PFSK-1 (cell line): ENCODE measurements around the gene LRRC23.

Experiments
- FOXP2 ChIP-seq: optimal IDR thresholded peaks from 2 replicates; pipeline ENCODE3; 2011; ENCODE audit warnings: borderline replicate concordance, control low read depth, inconsistent platforms; ENCODE audit not compliant: insufficient read depth; ENCODE audit errors: extremely low read length, extremely low read depth
- POLR2AphosphoS5 ChIP-seq: IDR thresholded peaks from 2 replicates; pipeline ENCODE4 v1.6.1; 2012; ENCODE audit warnings: low read depth, mild to moderate bottlenecking, control low read depth, low read length, moderate library complexity
- TAF1 ChIP-seq: IDR thresholded peaks from 2 replicates; pipeline ENCODE4 v1.6.1; 2012; ENCODE audit warnings: low read length, control low read depth, borderline replicate concordance; ENCODE audit not compliant: insufficient read depth
- TF ChIP-seq, protein P1 (sequence below), 2 experiments: IDR thresholded peaks; 2 replicates each; pipeline versions ENCODE4 v1.6.1 to v1.8.0; 2011 to 2012; ENCODE audit warnings: low read depth in 2 of 2, low read length in 2 of 2, control low read depth in 1 of 2, inconsistent platforms in 1 of 2, mild to moderate bottlenecking in 1 of 2, moderate library complexity in 1 of 2; ENCODE audit not compliant: insufficient read depth in 1 of 2

DNA sequence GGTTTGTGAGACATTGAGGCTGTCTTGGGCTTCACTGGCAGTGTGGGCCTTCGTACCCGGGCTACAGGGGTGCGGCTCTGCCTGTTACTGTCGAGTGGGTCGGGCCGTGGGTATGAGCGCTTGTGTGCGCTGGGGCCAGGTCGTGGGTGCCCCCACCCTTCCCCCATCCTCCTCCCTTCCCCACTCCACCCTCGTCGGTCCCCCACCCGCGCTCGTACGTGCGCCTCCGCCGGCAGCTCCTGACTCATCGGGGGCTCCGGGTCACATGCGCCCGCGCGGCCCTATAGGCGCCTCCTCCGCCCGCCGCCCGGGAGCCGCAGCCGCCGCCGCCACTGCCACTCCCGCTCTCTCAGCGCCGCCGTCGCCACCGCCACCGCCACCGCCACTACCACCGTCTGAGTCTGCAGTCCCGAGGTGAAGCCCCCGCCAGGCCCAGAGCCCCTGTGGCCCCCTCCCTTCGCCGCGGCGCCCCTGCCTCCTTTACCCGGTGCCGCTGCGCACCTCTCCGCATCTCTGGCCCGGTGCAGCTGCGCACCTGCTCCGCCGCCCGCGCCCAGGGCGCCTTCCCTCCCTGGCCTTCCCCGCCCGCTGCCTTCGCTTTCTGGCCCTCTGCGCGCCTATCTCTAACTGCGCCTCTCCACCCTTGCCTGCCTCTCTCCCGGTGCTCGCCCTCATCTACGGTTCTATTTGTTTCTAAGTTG is 9.8 kb downstream of the LRRC23 start, which contains the start of gene ENO2:
- no peak for TF ChIP-seq TAF1
- no peak for TF ChIP-seq FOXP2
- TF ChIP-seq POLR2AphosphoS5, result no peak
- TF ChIP-seq, protein P1, sequence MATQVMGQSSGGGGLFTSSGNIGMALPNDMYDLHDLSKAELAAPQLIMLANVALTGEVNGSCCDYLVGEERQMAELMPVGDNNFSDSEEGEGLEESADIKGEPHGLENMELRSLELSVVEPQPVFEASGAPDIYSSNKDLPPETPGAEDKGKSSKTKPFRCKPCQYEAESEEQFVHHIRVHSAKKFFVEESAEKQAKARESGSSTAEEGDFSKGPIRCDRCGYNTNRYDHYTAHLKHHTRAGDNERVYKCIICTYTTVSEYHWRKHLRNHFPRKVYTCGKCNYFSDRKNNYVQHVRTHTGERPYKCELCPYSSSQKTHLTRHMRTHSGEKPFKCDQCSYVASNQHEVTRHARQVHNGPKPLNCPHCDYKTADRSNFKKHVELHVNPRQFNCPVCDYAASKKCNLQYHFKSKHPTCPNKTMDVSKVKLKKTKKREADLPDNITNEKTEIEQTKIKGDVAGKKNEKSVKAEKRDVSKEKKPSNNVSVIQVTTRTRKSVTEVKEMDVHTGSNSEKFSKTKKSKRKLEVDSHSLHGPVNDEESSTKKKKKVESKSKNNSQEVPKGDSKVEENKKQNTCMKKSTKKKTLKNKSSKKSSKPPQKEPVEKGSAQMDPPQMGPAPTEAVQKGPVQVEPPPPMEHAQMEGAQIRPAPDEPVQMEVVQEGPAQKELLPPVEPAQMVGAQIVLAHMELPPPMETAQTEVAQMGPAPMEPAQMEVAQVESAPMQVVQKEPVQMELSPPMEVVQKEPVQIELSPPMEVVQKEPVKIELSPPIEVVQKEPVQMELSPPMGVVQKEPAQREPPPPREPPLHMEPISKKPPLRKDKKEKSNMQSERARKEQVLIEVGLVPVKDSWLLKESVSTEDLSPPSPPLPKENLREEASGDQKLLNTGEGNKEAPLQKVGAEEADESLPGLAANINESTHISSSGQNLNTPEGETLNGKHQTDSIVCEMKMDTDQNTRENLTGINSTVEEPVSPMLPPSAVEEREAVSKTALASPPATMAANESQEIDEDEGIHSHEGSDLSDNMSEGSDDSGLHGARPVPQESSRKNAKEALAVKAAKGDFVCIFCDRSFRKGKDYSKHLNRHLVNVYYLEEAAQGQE (IDR thresholded peaks at IDR 0.05; ENCODE audit: insufficient read depth in 1 of 2, low read depth in 2 of 2, low read length in 2 of 2), result no peak
